PC-9 (cell line): ENCODE data around the gene UBXN11.

Experiments used
- CTCF ChIP-seq: fragments of 200-600 bp; sonication (generic); conservative IDR thresholded peaks from 2 replicates; pipeline ENCODE4 v1.6.1; 2017; ENCODE audit warnings: mixed run types, antibody characterized with exemption, mild to moderate bottlenecking, moderate library complexity
- EZH2 ChIP-seq: fragments of 200-600 bp; sonication (generic); IDR thresholded peaks from 2 replicates; pipeline ENCODE4 v1.8.0; 2017; ENCODE audit warnings: antibody characterized with exemption, low read depth

GRCh38 chr1:26278303-26278702 lies 28.1 kb downstream of the UBXN11 start:
- TF ChIP-seq CTCF (no peak), EZH2 (no peak)
